HG02678 (cell line): ENCODE measurements around the gene GGCX.
"Not testable (repeated sequence)": the region's sequence is repeated elsewhere in the genome, so short reads cannot be mapped to it uniquely, and the experiment has no call there.

Experiments used
- ATAC-seq: cut with Tn5 transposase; IDR thresholded peaks from one replicate; pipeline ENCODE4 v1.9.1; 2021; ENCODE audit warnings: mild to moderate bottlenecking, moderate library complexity; ENCODE audit not compliant: unreplicated experiment

The GGCX gene

DNA sequence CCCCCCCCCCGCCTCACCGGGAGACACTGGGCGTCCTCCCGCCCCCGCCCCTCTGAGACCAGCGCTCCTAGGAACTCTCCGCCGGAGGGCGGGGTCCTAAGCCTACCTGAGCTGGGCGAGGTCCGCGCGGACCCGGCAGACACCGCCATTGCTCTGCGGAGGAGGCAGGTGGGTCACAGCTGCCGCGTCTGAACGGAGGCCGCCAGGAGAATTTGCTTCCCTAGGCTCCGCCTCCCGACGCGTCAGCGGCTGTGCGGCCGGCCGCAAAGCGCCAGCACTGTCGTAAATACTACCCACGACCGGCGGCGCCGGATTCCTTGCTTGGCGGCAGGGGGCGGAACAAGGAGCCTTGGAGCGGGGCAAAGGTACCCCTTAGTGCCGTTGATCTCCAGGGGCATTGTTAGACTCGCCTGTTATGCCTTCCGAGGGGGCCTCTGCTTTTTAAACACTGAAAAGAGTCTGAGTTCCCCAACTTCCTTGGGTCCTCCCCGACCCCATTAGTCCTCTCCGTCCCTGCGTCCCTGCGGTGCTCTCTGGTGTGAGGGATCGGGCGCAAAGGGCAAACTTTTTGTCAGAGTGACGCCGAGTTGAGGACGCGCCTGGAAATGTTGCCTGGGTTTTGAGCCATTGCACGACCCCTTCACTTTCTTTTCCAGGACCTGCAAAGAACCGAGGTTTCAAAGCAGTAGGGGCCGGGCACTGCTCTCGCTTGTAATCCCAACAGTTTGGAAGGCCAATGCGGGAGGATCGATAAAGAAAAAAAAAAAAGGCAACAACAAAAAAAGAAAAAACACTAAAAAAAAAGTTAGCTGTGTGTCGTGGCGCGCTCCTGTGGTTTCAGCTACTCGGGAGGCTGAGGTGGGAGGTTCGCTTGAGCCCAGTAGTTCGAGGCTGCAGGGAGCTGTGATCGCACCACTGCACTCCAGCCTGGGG, at the start of gene GGCX:
Gene GGCX, minus strand, starts transcription at position 214 of the 933 bp plus-strand sequence. Its CDS starts 65 bp downstream, at position 149.
- peak; percentile 93 for ATAC-seq

- no peak for ATAC-seq
Observed at GRCh38 chr2:85607268-85608215, 46.2 kb upstream of the GGCX start.

DNA sequence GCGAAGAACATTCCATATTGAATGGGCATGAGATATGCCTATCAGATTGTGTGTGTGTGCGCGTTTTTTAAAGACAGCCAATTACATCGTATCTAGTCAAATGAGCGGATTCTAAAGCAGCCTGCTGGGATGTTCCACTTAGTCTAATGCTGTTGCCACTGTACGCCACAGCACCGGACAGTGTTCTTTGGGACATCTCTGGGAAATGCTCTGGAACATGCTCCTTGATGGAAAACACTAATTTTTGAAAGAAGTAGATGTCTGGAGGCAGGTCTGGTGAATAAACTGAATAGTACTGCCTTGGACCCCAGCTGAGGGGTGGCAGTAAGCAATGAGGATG, 44.8 kb upstream of the GGCX start:
- ATAC-seq, result no peak

- no peak for ATAC-seq
Observed at GRCh38 chr2:85605406-85606115, 44.3 kb upstream of the GGCX start.

DNA sequence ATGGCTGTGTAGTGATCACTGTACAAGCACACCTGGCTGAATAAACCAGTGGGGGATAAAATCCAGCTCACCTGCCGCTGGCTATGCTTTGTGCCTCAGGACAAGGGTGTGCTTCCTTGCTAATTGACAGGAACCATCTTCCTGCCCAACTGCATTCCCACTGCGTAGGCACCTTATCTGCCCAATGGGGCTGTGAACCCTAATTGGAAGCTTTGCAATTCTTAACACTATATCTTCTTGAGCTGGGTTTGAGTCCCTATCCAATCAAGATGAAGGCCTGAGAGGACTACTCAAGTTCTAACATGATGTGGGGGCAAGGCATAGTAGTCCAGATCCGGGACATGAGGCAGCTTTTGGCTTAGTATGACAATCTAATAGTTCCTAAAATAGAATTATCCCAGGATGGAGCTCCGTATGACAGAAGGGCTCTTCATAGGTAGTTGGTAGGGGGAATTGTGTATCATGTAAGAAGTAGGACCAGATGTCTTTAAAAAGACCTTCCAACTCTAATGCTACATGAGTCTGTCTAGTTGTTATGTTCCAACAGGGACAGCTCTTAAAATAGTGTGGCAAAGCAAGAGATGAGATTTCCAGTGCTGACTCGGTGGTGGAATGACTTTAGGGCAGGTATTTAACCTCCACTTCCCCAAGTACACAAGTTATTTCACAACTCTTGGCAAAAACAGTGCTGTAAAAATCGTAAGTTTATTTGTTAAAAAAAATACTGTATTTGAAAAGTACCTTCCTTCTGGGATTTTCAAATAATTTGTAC, 43.5 kb upstream of the GGCX start:
- ATAC-seq, result no peak

GRCh38 chr2:85604133-85604444, 42.8 kb upstream of the GGCX start:
- not testable (repeated sequence) for ATAC-seq

DNA sequence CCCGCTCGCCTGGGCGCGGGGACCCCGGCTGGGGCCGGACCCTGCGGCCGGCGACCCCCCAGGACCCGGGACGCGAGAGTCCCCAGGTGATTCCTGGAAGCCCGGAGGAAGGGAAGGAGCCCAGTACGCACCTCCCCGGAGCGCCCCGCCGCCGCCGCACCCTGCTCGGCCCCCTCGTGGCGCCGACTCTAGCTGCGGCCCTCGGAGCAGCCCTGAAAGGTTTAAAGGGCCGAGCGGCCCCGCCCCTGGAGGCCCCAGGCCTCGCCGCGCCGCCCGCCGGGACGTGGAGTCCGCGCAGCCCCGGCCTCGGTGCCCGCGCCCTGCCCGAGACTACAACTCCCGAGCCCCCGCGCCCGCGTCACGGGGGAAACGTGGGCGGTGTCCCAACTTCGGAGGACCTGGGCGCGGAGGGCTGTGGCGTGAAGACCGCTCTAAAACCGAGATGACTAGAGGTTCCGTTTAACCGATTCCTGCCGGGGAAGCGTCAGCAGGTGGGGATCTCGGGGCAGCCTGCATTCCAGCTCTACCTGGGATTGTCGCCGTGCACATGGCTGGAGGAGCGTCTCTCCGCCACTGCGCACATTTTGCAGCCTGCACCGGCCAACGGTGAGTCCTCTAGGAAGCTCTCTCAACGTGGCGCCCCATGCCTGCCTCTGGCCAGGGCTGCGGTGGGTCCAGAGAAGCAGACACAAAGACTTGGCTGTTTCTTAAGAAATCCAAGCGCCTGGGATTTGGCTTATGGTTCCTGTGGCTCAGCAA, 41.4 kb upstream of the GGCX start, which contains the start of gene TMEM150A:
Gene TMEM150A, minus strand, starts transcription at position 223 of the 759 bp plus-strand sequence. CDS start 750 bp downstream, outside the sequence.
- peak; percentile 95 for ATAC-seq

- ATAC-seq, result peak; percentile 46
Observed at GRCh38 chr2:85601771-85602475, 40.6 kb upstream of the GGCX start.

GRCh38 chr2:85600951-85601770, 39.9 kb upstream of the GGCX start:
- no peak for ATAC-seq

DNA sequence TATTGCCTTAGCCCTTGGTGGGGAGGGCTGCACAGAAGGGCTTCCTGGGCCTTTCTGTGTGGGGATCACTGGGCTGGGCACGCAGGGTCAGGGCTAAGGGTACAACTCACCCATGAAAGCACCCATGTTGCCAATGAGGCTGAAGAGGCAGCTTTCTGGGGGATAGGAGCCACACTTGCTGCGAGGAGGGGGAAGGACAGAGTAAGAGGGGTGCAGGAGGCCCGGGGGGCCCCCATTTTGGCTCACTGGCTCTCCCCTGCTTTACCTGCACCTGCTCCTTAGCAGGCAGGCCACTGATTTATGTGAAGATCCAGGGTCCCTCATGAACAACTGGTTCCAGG, 38.9 kb upstream of the GGCX start:
- ATAC-seq, result no peak

DNA sequence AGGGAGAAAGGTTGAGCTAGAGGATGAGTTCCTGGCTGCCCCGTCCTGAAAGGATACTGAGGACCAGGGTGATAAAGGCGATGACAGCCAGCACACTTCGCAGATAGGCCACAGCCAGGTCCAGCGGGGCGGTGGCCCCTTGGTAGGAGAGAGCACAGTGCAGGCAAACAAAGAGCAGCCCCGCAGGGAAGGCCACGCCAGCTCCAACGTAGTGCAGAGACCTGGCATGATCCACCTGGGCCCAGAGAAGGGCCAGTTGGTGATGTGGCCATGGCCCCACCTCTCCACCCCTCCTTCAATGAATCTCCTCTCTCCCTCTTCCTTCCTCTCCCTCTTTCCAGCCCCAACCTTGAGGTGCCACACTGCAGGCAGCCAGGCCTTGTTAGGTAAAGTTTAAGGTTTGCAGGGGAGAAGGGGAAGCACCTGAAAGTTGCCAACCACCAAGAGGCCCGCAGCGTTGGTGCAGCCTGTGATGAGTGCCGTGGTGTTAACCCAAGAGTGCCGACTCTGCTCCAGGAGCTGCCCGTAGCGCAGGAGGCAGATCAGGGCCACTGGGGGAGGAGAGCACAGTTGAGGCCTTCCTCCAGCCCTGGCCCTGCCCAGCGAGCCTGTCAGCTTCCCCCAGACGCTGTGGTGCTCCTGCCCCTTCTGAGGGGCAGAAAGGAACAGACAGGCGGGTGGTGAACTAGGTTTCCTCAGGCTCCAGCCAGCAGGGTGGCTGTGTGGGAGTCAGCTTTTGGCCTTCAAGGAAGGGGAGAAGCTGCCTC, 38.4 kb upstream of the GGCX start:
- no peak for ATAC-seq

DNA sequence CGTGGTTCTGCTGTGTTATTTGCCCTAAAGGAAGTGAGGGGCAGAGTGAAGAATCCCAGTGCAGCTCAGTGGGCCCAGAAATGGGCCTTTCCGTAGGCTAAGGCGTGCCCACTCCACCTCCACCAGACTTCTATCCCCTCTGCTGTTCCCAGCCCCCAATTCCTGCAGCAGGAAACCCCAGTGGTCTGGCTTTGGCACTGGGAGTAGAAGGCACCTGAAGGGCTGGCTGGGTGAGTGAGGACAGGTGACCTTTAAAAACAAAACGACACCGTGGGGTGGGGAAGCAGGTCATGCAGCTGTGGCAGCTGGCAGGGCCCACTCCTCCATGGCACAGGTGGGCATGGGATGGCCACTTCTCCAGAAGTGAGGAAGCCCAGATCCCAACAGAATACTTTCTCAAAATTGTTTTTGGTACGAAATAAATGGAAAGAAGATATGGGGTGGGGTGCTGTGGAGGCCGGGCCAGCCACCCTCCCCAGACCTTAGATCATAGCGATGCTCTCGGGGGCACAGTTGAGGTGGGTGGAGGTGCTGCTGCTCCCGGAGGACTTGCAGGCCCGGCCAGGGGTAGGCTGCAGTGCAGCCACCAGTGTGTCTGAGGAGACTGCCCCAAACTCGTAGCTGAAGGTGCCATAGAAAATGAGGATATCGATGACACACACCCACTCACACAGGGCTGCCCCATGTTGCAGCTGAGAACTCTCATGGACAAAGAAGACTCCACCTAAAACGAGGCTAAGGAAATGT, 37.5 kb upstream of the GGCX start:
- ATAC-seq, result no peak

- no peak for ATAC-seq
Observed at GRCh38 chr2:85597241-85597640, 35.9 kb upstream of the GGCX start.

DNA sequence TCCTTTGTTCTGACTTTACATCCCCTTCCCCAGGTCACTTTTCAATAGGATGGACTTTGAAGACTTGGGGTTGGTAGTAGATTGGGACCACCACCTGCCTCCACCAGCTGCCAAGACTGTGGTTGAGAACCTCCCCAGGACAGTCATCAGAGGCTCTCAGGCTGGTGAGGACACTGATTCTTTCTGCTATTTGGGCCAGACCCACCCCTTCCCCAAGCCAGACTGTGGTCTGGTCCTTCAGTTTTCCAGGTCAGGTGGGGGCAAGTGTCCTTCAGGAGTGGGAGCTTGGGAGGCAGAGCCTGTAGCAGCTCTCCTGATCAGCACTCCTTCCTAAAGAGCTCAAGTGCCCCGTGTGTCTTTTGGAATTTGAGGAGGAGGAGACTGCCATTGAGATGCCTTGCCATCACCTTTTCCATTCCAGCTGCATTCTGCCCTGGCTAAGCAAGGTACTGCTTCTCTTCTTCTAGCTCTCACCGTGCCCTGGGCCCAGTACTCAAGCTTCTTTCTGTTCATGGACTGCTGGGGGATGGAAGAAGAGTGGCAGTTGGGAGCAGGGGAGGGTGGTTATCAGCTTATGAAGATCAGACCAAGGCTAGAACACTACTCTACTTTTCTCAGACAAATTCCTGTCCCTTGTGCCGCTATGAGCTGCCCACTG, 35.3 kb upstream of the GGCX start:
- ATAC-seq, result no peak

DNA sequence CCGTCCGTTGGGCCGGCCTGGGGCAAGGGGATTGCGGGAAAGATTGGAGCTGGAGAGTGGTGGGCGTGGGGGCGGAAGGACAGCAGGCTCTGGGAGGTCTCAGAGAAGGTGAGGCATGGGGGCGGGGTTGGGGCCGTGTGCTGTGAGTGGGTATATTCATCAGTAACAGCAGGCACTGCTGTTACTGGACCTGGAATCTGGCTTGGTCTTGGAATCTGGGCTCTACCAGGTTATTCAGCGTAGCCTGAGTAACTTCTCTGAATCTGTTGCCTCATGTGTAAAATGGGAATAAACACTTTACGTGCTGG, 34.7 kb upstream of the GGCX start:
- no peak for ATAC-seq

- peak; percentile 99 for ATAC-seq
Observed at GRCh38 chr2:85595301-85596025, 34.2 kb upstream of the GGCX start, which contains the start of gene RNF181. Gene RNF181 (plus strand): TSS chr2:85595745. CDS start chr2:85595764, 19 bp downstream.
